K562 (cell line): Measurements from ENCODE around the gene FRMD3. TPM values are rescaled to one million over a fixed set of nuclear protein-coding genes. Genes with fewer than 3 reads are reported as not detected.

ENCODE experiments used
- ATAC-seq: fragments of 200-7000 bp; cut with Tn5 transposase; 3 replicates; pipeline ENCODE4 v1.9.1; 2020; ENCODE audit warnings: moderate library complexity
- BruUV-seq: library from RNA; stranded (reverse); fragments of 400-500 nt; replicated peaks from 2 replicates; lab custom pipeline; 2021; lab: Mats Ljungman, UMichigan
- CTCF ChIA-PET: fragments of 300-600 bp; formaldehyde crosslinking; extraction: SDS; loops from one replicate; lab custom pipeline; 2021; ENCODE audit warnings: low intra/inter-chr PET ratio; lab: Yijun Ruan, JAX
- POLR2A ChIA-PET: fragments of 300-600, 350-650 bp; sonication (Branson Sonifier 250); formaldehyde crosslinking; extraction: SDS; loops from one replicate; lab custom pipeline; 2021; ENCODE audit warnings: antibody characterized with exemption, inconsistent platforms; lab: Yijun Ruan, JAX
- DNase-seq, 4 experiments: peaks; one replicate each; pipeline versions ENCODE4 v3.0.0 to v3.0.0-alpha.2; 2011 to 2018; ENCODE audit warnings: low spot score in 3 of 4, mixed read lengths in 3 of 4; ENCODE audit errors: extremely low read depth in 1 of 4
- FAIRE-seq: peaks from 2 replicates; lab custom pipeline; 2011; peaks lifted over from hg19 to GRCh38; lab: Jason Lieb, UNC
- H2AFZ ChIP-seq: 2 replicates; pipeline ENCODE4 v1.6.0; 2011; ENCODE audit warnings: low read depth, low read length, control low read depth, inconsistent platforms
- H3K27ac ChIP-seq: fragments of 200-600 bp; 3 replicates; pipeline ENCODE4 v1.8.0; 2011; ENCODE audit warnings: low read depth, mild to moderate bottlenecking, control low read depth, inconsistent platforms, low read length, moderate library complexity, mixed read lengths; ENCODE audit errors: extremely low read depth
- H3K27me3 ChIP-seq, 2 experiments: fragments of 300-600 bp in 1 of 2; 2 replicates in 1 of 2; 3 replicates in 1 of 2; pipeline versions ENCODE4 v1.6.0 to v1.8.0; 2011; ENCODE audit warnings: inconsistent platforms in 2 of 2, low read length in 2 of 2, mild to moderate bottlenecking in 1 of 2, mixed read lengths in 1 of 2, moderate library complexity in 1 of 2; ENCODE audit not compliant: control insufficient read depth in 2 of 2, insufficient read depth in 2 of 2
- H3K36me3 ChIP-seq: fragments of 300-600 bp; 3 replicates; pipeline ENCODE4 v1.8.0; 2011; ENCODE audit warnings: mild to moderate bottlenecking, low read length, inconsistent platforms; ENCODE audit not compliant: control insufficient read depth, insufficient read depth
- H3K4me1 ChIP-seq, 2 experiments: fragments of 200-600 bp in 1 of 2; replicated peaks in 1 of 2; 2 replicates in 1 of 2; 3 replicates in 1 of 2; pipeline versions ENCODE4 v1.5.1 to v1.8.0; 2011; ENCODE audit warnings: inconsistent platforms in 2 of 2, low read length in 2 of 2, mild to moderate bottlenecking in 1 of 2, mixed read lengths in 1 of 2, moderate library complexity in 1 of 2; ENCODE audit not compliant: control insufficient read depth in 2 of 2, insufficient read depth in 2 of 2
- H3K4me2 ChIP-seq: 2 replicates; pipeline ENCODE4 v1.6.1; 2011; ENCODE audit warnings: low read length, control low read depth, inconsistent platforms, mixed read lengths; ENCODE audit not compliant: insufficient read depth
- H3K4me3 ChIP-seq: fragments of 200-600 bp; sonication (generic), shearing (Covaris generic); 2 replicates; pipeline ENCODE4 v1.5.1; 2016; ENCODE audit warnings: control low read depth, inconsistent platforms
- H3K79me2 ChIP-seq: fragments of 200-600 bp; 3 replicates; pipeline ENCODE4 v1.8.0; 2011; ENCODE audit warnings: low read length, inconsistent platforms; ENCODE audit not compliant: control insufficient read depth, insufficient read depth
- H3K9ac ChIP-seq, 2 experiments: 2 replicates each; pipeline versions ENCODE4 v1.6.0 to v1.6.1; 2011; ENCODE audit warnings: low read depth in 2 of 2, low read length in 2 of 2, control low read depth in 1 of 2, inconsistent platforms in 1 of 2, mild to moderate bottlenecking in 1 of 2, mixed read lengths in 1 of 2; ENCODE audit not compliant: insufficient read depth in 1 of 2
- H3K9me1 ChIP-seq: one replicate; pipeline ENCODE4 v1.6.0; 2011; ENCODE audit warnings: inconsistent platforms, mild to moderate bottlenecking, low read length, moderate library complexity; ENCODE audit not compliant: control insufficient read depth, insufficient read depth
- H3K9me3 ChIP-seq: replicated peaks from 2 replicates; pipeline ENCODE4 v1.5.1; 2011; ENCODE audit warnings: low read depth, low read length, inconsistent platforms; ENCODE audit not compliant: control insufficient read depth, insufficient read depth
- H4K20me1 ChIP-seq: replicated peaks from 2 replicates; pipeline ENCODE4 v1.6.1; 2011; ENCODE audit warnings: low read length, inconsistent platforms, mixed read lengths; ENCODE audit not compliant: control insufficient read depth, insufficient read depth
- BMI1 ChIP-seq: fragments of 150-350 bp; IDR thresholded peaks from 2 replicates; pipeline ENCODE4 v1.6.1; 2014; ENCODE audit warnings: low read length
- BRD4 ChIP-seq: fragments of 200-600 bp; sonication (generic); IDR thresholded peaks from 2 replicates; pipeline ENCODE4 v1.6.1; 2017; ENCODE audit warnings: inconsistent platforms
- BRF2 ChIP-seq: IDR thresholded peaks from 3 replicates; pipeline ENCODE4 v1.6.1; 2011; ENCODE audit warnings: borderline replicate concordance, mild to moderate bottlenecking; ENCODE audit not compliant: insufficient read length, insufficient read depth
- CHCHD3 ChIP-seq: fragments of 250-450 bp; sonication (Bioruptor Pico); IDR thresholded peaks from 2 replicates; pipeline ENCODE4 v2.1.2; 2022; ENCODE audit warnings: mild to moderate bottlenecking
- EWSR1 ChIP-seq: fragments of 450-650 bp; IDR thresholded peaks from 2 replicates; pipeline ENCODE4 v1.6.1; 2018; ENCODE audit warnings: borderline replicate concordance, mild to moderate bottlenecking, low read depth, moderate library complexity; ENCODE audit not compliant: partially characterized antibody
- GABPB1 ChIP-seq: sonication (generic); formaldehyde crosslinking; IDR thresholded peaks from 2 replicates; pipeline ENCODE4 v1.8.0; 2022; ENCODE audit warnings: mild to moderate bottlenecking, missing genetic modification reagents
- KAT8 ChIP-seq: fragments of 450-650 bp; IDR thresholded peaks from 2 replicates; pipeline ENCODE4 v1.6.1; 2016; ENCODE audit warnings: low read depth, mild to moderate bottlenecking
- LARP7 ChIP-seq: fragments of 450-650 bp; IDR thresholded peaks from 2 replicates; pipeline ENCODE4 v1.6.1; 2016
- MCM7 ChIP-seq, 2 experiments: fragments of 450-650 bp; IDR thresholded peaks; 2 replicates each; pipeline ENCODE4 v1.6.1; 2016 to 2018
- NR2F6 ChIP-seq: fragments of 450-650 bp; formaldehyde crosslinking; IDR thresholded peaks from 2 replicates; pipeline ENCODE4 v1.4.0; 2020; ENCODE audit warnings: mild to moderate bottlenecking
- PHF8 ChIP-seq: fragments of 200-600 bp; sonication (generic); IDR thresholded peaks from 2 replicates; pipeline ENCODE4 v1.6.1; 2012; ENCODE audit warnings: mixed run types, mild to moderate bottlenecking, inconsistent platforms, low read length, moderate library complexity, borderline replicate concordance
- RBM17 ChIP-seq: fragments of 200-400 bp; formaldehyde crosslinking; IDR thresholded peaks from 2 replicates; pipeline ENCODE4 v1.6.1; 2017; ENCODE audit warnings: low read depth, mild to moderate bottlenecking, low read length, borderline replicate concordance
- SAFB ChIP-seq: fragments of 200-400 bp; formaldehyde crosslinking; IDR thresholded peaks from 2 replicates; pipeline ENCODE4 v1.6.1; 2017; ENCODE audit warnings: low read depth, low read length, borderline replicate concordance
- ZEB2 ChIP-seq: fragments of 450-650 bp; IDR thresholded peaks from 2 replicates; pipeline ENCODE4 v1.6.1; 2016
- ZNF217 ChIP-seq: sonication (generic); formaldehyde crosslinking; IDR thresholded peaks from 2 replicates; pipeline ENCODE4 v1.8.0; 2022; ENCODE audit warnings: mild to moderate bottlenecking, missing genetic modification reagents
- ZNF232 ChIP-seq: sonication (generic); formaldehyde crosslinking; IDR thresholded peaks from 2 replicates; pipeline ENCODE4 v1.8.0; 2022; ENCODE audit warnings: mild to moderate bottlenecking, missing genetic modification reagents
- ZNF444 ChIP-seq: fragments of 250-450 bp; sonication (Bioruptor Pico); IDR thresholded peaks from 2 replicates; pipeline ENCODE4 v1.4.0; 2020; ENCODE audit warnings: mild to moderate bottlenecking, moderate library complexity
- ZNF668 ChIP-seq: fragments of 250-450 bp; sonication (Bioruptor Pico); IDR thresholded peaks from 2 replicates; pipeline ENCODE4 v1.8.0; 2022; ENCODE audit warnings: mild to moderate bottlenecking, inconsistent platforms
- WGBS: fragments of 100-300 bp; shearing (Covaris generic); methylation state at CpG from one replicate; pipeline ENCODE4 v1.1.6; 2016; ENCODE audit warnings: low coverage, mixed read lengths; ENCODE audit not compliant: insufficient coverage; ENCODE audit errors: missing lambda C conversion rate; 5-methylcytosine and 5-hydroxymethylcytosine counted together
- in situ Hi-C: fragments of 300-500 bp; cut with MboI; formaldehyde crosslinking; loops from 4 replicates; pipeline ENCODE4 v1.15.0; 2018; ENCODE audit warnings: inconsistent platforms, mixed read lengths
- intact Hi-C: fragments of 100-400 bp; cut with micrococcal nuclease; formaldehyde crosslinking; loops from 2 replicates; pipeline ENCODE4 v1.14.2; 2022
- polyA plus RNA-seq, 8 experiments: library from polyadenylated mRNA; depleted of rRNA in 4 of 8; stranded (reverse) in 5 of 8; unstranded in 3 of 8; fragments of >200 nt; fragmentation: Nextera tagmentation in 2 of 8; fragmentation: Illumina TruSeq in 1 of 8; extraction: Ambion mirVana in 2 of 8; extraction: Trizol in 1 of 8; gene quantifications; 2 replicates each; pipeline versions ENCODE4 v1.2.1 to v1.2.3, GENCODE V29; 2011 to 2014; ENCODE audit warnings: inconsistent platforms in 1 of 8, missing spikeins in 1 of 8
- total RNA-seq, 7 experiments: library from RNA; depleted of rRNA in 6 of 7; stranded (reverse); fragments of >200 nt in 6 of 7; fragmentation: Illumina TruSeq in 2 of 7; extraction: Trizol in 2 of 7; gene quantifications; 2 replicates each; pipeline versions ENCODE4 v1.2.1 to v1.2.3, GENCODE V29; 2011 to 2021; ENCODE audit warnings: low replicate concordance in 1 of 7
- TF ChIP-seq, protein P1 (sequence below): sonication (generic); formaldehyde crosslinking; IDR thresholded peaks from 2 replicates; pipeline ENCODE4 v1.8.1; 2023; ENCODE audit warnings: mild to moderate bottlenecking, missing genetic modification reagents

FRMD3 gene
- total and polyA plus RNA-seq, 9 of the 15 experiments (the other 6 are each of a cell fraction or from before 2014, with no cell fraction given) = 0.09 to 0.51 (median 0.21) TPM

- no peak for FAIRE-seq
- 0% methylated on average over 1 of the region's 1 CpG for WGBS
- CTCF ChIA-PET = no interaction called here
Observed at GRCh38 chr9:83291196-83291595, 247.0 kb downstream of the FRMD3 start.

More at GRCh38 chr9:83291196-83291595, 247.0 kb downstream of the FRMD3 start:
- no peaks in the 10 kb centered on the region for H3K27me3 ChIP-seq
- intact Hi-C loops = no loop called here
- H3K36me3 ChIP-seq = no peaks in the 10 kb centered on the region
- H2AFZ ChIP-seq = no peak overlapping the region
- H3K79me2 ChIP-seq = no peaks in the 10 kb centered on the region
- POLR2A ChIA-PET = no interaction called here
- in situ Hi-C loops = no loop called here
- ATAC-seq (no peak), DNase-seq (no peak)
- no peaks in the 10 kb centered on the region for H3K9me1 ChIP-seq
- no peaks in the 10 kb centered on the region for H4K20me1 ChIP-seq
- no peak overlapping the region for H3K9ac ChIP-seq
- TF ChIP-seq ZNF668 (CRISPR knock-in tag) (no peak), GABPB1 (CRISPR knock-in tag) (no peak), NR2F6 (CRISPR knock-in tag) (no peak), PHF8 (no peak), ZEB2 (no peak), ZNF232 (no peak), BRD4 (no peak), SAFB (no peak), ZNF444 (CRISPR knock-in tag) (no peak), KAT8 (no peak), EWSR1 (no peak), RBM17 (no peak), BMI1 (no peak), MCM7 (IDR thresholded peaks at IDR 0.05) (no peak), CHCHD3 (CRISPR knock-in tag) (no peak), BRF2 (no peak), LARP7 (no peak), ZNF217 (no peak)
- TF ChIP-seq, protein P1, sequence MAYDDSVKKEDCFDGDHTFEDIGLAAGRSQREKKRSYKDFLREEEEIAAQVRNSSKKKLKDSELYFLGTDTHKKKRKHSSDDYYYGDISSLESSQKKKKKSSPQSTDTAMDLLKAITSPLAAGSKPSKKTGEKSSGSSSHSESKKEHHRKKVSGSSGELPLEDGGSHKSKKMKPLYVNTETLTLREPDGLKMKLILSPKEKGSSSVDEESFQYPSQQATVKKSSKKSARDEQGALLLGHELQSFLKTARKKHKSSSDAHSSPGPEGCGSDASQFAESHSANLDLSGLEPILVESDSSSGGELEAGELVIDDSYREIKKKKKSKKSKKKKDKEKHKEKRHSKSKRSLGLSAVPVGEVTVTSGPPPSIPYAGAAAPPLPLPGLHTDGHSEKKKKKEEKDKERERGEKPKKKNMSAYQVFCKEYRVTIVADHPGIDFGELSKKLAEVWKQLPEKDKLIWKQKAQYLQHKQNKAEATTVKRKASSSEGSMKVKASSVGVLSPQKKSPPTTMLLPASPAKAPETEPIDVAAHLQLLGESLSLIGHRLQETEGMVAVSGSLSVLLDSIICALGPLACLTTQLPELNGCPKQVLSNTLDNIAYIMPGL (CRISPR knock-in tag) = no peak
- no peak overlapping the region for H3K27ac ChIP-seq
- no peaks in the 10 kb centered on the region for H3K4me1 ChIP-seq
- H3K4me3 ChIP-seq = no peak overlapping the region
- no peak overlapping the region for H3K4me2 ChIP-seq
- no TSS peak for BruUV-seq
- no peaks in the 10 kb centered on the region for H3K9me3 ChIP-seq
